Ishikawa (cell line): ENCODE data around the gene PRDX2.

ENCODE experiments used
- CEBPB ChIP-seq: IDR thresholded peaks from 2 replicates; pipeline ENCODE4 v1.6.1; 2012
- CREB1 ChIP-seq: IDR thresholded peaks from 2 replicates; pipeline ENCODE4 v1.6.1; 2012; ENCODE audit warnings: low read depth
- EGR1 ChIP-seq: IDR thresholded peaks from 2 replicates; pipeline ENCODE4 v1.6.1; 2012
- EP300 ChIP-seq: IDR thresholded peaks from 2 replicates; pipeline ENCODE4 v1.6.1; 2012; ENCODE audit warnings: borderline replicate concordance
- FOXM1 ChIP-seq: IDR thresholded peaks from 2 replicates; pipeline ENCODE4 v1.6.1; 2012; ENCODE audit warnings: low read depth, borderline replicate concordance
- NFIC ChIP-seq: IDR thresholded peaks from 2 replicates; pipeline ENCODE4 v1.6.1; 2012
- RAD21 ChIP-seq: IDR thresholded peaks from 2 replicates; pipeline ENCODE4 v1.6.1; 2012; ENCODE audit warnings: low read depth
- REST ChIP-seq: IDR thresholded peaks from 2 replicates; pipeline ENCODE4 v1.6.1; 2012; ENCODE audit warnings: low read depth, mild to moderate bottlenecking
- TAF1 ChIP-seq: IDR thresholded peaks from 2 replicates; pipeline ENCODE4 v1.6.1; 2012; ENCODE audit warnings: low read depth, mild to moderate bottlenecking
- TCF12 ChIP-seq: IDR thresholded peaks from 2 replicates; pipeline ENCODE4 v1.6.1; 2012; ENCODE audit warnings: low read depth
- TEAD4 ChIP-seq: IDR thresholded peaks from 2 replicates; pipeline ENCODE4 v1.6.1; 2012
- USF1 ChIP-seq: IDR thresholded peaks from 2 replicates; pipeline ENCODE4 v1.6.1; 2012
- YY1 ChIP-seq: IDR thresholded peaks from 2 replicates; pipeline ENCODE4 v1.6.1; 2012; ENCODE audit warnings: low read depth
- ZBTB7A ChIP-seq: IDR thresholded peaks from 2 replicates; pipeline ENCODE4 v1.6.1; 2012; ENCODE audit warnings: low read depth
- TF ChIP-seq, protein P1 (sequence below): IDR thresholded peaks from 2 replicates; pipeline ENCODE4 v1.6.1; 2012

Gene PRDX2

DNA sequence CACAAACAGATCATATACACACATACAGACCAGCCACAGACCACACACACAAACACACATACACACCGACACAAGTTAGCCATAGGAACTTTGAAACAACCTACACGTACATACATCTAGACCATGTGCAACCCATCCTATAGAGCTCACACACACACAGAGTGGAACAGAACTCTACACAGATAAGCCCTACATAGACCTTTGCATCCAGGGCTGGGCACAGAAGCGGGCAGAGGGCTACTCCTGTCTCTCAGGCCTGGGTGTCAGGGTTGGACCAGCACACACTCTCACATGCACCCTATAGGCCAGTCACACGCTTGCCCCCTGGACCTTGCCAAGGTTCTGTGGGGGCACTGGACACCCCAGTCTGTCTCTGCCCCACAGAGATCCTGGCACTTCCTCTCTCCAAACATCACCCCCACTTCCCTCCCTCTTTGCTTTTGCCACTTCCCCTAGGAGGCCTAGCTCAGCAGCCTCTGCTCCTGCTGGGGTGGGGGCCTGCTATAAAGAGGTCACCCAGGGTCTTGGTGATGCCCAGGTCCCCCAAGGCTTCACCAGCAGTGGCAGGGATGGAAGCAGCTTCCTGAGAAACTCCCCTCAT, 16.1 kb downstream of the PRDX2 start:
- TF ChIP-seq USF1 (no peak), EGR1 (no peak), YY1 (no peak), TCF12 (no peak), TAF1 (no peak), TEAD4 (no peak)

DNA sequence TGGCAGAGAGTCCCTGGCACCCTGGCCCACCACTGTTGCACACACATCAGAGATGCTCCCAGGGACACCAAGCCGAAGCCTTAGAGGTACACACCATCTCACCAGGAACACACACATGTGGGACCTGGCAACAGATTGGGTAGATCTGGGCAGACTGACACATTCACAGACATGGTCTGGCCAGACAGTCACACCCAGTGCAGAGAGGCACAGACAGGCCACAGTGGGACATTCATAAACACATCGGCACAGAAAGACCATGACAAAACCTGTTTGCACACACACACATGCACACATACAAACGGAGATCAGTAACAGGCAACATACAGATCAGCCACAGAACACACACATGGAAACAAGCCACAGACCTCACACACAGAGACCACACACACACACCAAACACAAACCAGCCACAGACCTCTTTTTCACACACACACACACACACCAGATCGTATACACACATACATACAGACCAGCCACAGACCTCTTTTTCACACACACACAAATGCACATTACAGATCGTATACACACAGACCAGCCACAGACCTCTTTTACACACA, 16.6 kb downstream of the PRDX2 start:
- TF ChIP-seq RAD21 (no peak), TAF1 (no peak), ZBTB7A (no peak), TEAD4 (no peak), NFIC (no peak), EGR1 (no peak), USF1 (no peak), YY1 (no peak)
- TF ChIP-seq, protein P1, sequence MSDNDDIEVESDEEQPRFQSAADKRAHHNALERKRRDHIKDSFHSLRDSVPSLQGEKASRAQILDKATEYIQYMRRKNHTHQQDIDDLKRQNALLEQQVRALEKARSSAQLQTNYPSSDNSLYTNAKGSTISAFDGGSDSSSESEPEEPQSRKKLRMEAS: no peak

DNA sequence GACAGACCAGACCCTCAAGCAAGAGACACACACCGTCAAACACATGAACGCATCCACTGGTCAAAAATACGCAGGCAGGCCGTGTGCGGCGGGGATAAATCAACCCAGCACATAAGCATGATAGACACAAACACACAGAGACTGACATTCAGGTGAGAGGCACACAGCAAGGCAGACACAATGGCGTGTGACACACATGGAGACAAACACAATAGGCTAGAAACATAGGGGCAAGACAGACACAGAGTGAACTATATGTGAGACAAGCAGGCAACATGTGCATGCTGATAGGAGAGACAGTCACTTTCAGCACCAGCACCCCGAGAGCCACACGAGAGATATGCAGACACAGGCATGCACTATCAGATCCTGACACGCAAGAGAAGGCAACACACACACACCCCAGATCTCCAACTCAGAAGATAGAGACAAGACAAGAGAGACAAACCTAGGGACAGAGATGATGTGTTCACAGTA, 17.2 kb downstream of the PRDX2 start:
- TF ChIP-seq TEAD4: no peak

DNA sequence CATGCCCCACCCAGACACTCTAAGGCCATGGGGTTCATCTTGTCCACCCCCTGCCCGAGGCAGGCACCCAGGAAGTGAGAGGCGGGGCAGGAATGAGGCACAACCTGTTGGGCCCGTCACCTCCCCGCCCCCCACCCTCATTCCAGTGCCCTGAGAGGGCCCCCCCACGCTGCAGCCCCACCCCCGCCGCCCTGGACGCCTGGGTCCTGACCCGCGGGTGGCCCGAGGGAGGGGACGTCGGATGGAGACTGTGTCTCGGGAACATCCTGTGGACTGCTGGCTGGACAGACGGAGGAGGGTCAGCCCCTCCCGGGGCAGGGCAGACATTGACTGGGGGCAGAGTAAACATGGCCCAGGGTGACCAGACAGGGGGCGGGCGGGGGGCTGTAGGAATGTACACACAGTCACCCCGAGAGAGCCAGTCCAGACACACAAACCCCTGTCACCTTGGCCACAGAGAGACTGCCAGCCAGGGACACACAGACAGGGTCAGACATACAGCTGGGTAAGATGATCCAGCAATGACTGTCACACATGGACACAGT, 17.7 kb downstream of the PRDX2 start:
- TF ChIP-seq CREB1: no peak
- 0 out of 2 replicates have a peak, but pooled peaks have one; percentile 49 for TF ChIP-seq YY1
- TF ChIP-seq TCF12: peak; percentile 93
- no peak for TF ChIP-seq REST
- TF ChIP-seq FOXM1: peak; percentile 80
- peak; percentile 94 for TF ChIP-seq TEAD4
- TF ChIP-seq USF1: 0 out of 2 replicates have a peak, but pooled peaks have one; percentile 14
- TF ChIP-seq ZBTB7A: peak; percentile 50; the same call in 1 of the 2 replicates
- TF ChIP-seq TAF1: no peak
- TF ChIP-seq, protein P1: peak; percentile 68
- TF ChIP-seq EP300: peak; percentile 92
- TF ChIP-seq NFIC: peak; percentile 50
- TF ChIP-seq CEBPB: no peak
- TF ChIP-seq EGR1: peak; percentile 75

- TF ChIP-seq REST (no peak), USF1 (no peak), YY1 (no peak), FOXM1 (no peak), EGR1 (no peak), TEAD4 (no peak), EP300 (no peak)
- TF ChIP-seq, protein P1: no peak
These were observed 18.2 kb downstream of the PRDX2 start for GRCh38 chr19:12783291-12783848.
